Esophagus (tissue), 2 donors: ENCODE results near the gene CHM. TPM values are rescaled to one million over a fixed set of nuclear protein-coding genes. Genes with fewer than 3 reads are reported as not detected.

Source experiments
- H3K27ac ChIP-seq, 2 donors: one replicate each; pipeline ENCODE4 v1.5.1; 2013; ENCODE audit warnings: low read depth in 2 of 2, mild to moderate bottlenecking in 2 of 2, inconsistent platforms in 1 of 2, low read length in 1 of 2, moderate library complexity in 1 of 2
- H3K27me3 ChIP-seq, 2 donors: one replicate each; pipeline ENCODE4 v1.6.1; 2013; ENCODE audit warnings: low read length in 2 of 2, control low read depth in 1 of 2, mild to moderate bottlenecking in 1 of 2; ENCODE audit not compliant: insufficient read depth in 2 of 2, control insufficient read depth in 1 of 2
- H3K36me3 ChIP-seq, 2 donors: one replicate each; pipeline ENCODE4 v1.6.1; 2013; ENCODE audit warnings: low read length in 1 of 2; ENCODE audit not compliant: control insufficient read depth in 2 of 2, insufficient read depth in 2 of 2
- H3K4me1 ChIP-seq, 2 donors: one replicate each; pipeline ENCODE4 v1.6.1; 2013; ENCODE audit warnings: low read length in 1 of 2; ENCODE audit not compliant: control insufficient read depth in 2 of 2, insufficient read depth in 2 of 2
- H3K4me3 ChIP-seq, 2 donors: one replicate each; pipeline ENCODE4 v1.5.1; 2013; ENCODE audit warnings: low read length in 2 of 2, mild to moderate bottlenecking in 2 of 2, low read depth in 1 of 2, moderate library complexity in 1 of 2
- H3K9me3 ChIP-seq, 2 donors: one replicate each; pipeline ENCODE4 v1.6.1; 2013; ENCODE audit warnings: mild to moderate bottlenecking in 2 of 2, low read depth in 1 of 2, low read length in 1 of 2, moderate library complexity in 1 of 2; ENCODE audit not compliant: control insufficient read depth in 2 of 2, insufficient read depth in 1 of 2
- WGBS, 2 donors: extraction: QIAGEN DNeasy Blood & Tissue Kit; methylation state at CpG; one replicate each; pipeline ENCODE4 v1.1.7; 2013; 5-methylcytosine and 5-hydroxymethylcytosine counted together
- polyA plus RNA-seq, 2 donors: library from polyadenylated mRNA; stranded (reverse); fragments of 200-250 nt; gene quantifications; one replicate each; pipeline ENCODE4 v1.2.3, GENCODE V29; 2013
- donor health status: healthy with polysubstance abuse.
- donor health status: Bipolar disorder and iron deficiency.

The CHM gene
- polyA plus RNA-seq, 2 donors = 4.8 to 6.0 TPM

GRCh38 chrX:86002076-86002896 lies 45.1 kb downstream of the CHM start:
- Histone ChIP-seq H3K27me3 (no peaks in the 10 kb centered on the region), H3K9me3 (no peaks in the 10 kb centered on the region), H3K4me1 (peaks cover 0 to 2% of the 10 kb centered on the region in 2 donors), H3K36me3 (no peaks in the 10 kb centered on the region), H3K4me3 (no peak overlapping the region), H3K27ac (no peak overlapping the region)
- 63 to 67% methylated on average over 12 of the region's 12 CpGs for WGBS, 2 donors

- H3K36me3 ChIP-seq = no peaks in the 10 kb centered on the region
- H3K27me3 ChIP-seq = no peaks in the 10 kb centered on the region
- H3K4me3 ChIP-seq = no peak overlapping the region
- no peaks in the 10 kb centered on the region for H3K9me3 ChIP-seq
- H3K27ac ChIP-seq = no peak overlapping the region
- H3K4me1 ChIP-seq = peaks cover 0 to 2% of the 10 kb centered on the region in 2 donors
Observed at GRCh38 chrX:85998954-85999353, 48.4 kb downstream of the CHM start.

- no peak overlapping the region for H3K27ac ChIP-seq
Observed at GRCh38 chrX:85996555-85996954, 50.8 kb downstream of the CHM start.

DNA sequence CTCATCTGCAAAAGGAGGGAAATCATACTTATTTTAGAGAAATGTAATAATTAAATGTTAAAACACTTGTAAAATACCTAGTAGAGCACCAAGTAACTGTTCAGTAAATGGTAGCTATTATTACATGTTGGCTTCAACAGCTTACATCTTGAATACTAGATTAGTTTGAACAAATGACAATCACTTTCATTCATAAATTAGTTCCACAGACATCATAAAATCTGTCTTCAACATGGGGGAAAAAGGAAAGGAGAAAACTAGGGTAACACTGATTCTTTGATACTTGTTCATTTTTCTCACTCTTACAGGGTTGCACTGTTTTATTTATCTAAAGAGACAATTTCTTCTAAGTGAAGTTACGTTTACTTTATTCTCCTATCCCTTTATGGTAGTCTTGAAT lies 51.7 kb downstream of the CHM start:
- Histone ChIP-seq H3K27me3 (peaks cover 0 to 4% of the 10 kb centered on the region in 2 donors), H3K4me1 (no peaks in the 10 kb centered on the region), H3K4me3 (no peak overlapping the region), H3K36me3 (no peaks in the 10 kb centered on the region), H3K9me3 (no peaks in the 10 kb centered on the region), H3K27ac (no peak overlapping the region)
- 88 to 92% methylated on average over 1 of the region's 1 CpG for WGBS, 2 donors

More at GRCh38 chrX:85996555-85996954, 50.8 kb downstream of the CHM start:
- H3K27me3 ChIP-seq = peaks cover 0 to 4% of the 10 kb centered on the region in 2 donors
- no peaks in the 10 kb centered on the region for H3K9me3 ChIP-seq
- H3K4me1 ChIP-seq = no peaks in the 10 kb centered on the region
- no peak overlapping the region for H3K4me3 ChIP-seq
- H3K36me3 ChIP-seq = no peaks in the 10 kb centered on the region

DNA sequence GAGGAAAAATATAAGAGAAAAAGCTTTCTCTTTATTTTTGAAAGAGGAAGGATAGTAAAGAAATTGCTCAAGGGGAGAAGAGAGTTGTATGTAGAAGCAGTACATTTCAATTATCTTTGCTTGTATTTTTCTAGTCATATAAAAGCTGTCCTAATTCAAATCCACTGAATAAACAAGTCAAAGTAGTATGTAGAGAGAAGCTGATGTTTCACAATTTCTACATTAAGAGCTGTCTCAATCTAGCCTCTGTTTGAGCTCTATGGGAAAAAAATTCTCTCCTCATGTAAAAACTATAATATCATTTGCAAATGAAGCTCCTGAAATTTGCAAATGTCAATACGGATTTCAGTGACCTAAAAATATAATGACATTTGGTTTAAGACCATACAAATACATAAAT lies 52.6 kb downstream of the CHM start:
- Histone ChIP-seq H3K27ac (no peak overlapping the region), H3K36me3 (no peaks in the 10 kb centered on the region), H3K27me3 (peaks cover 0 to 4% of the 10 kb centered on the region in 2 donors), H3K4me1 (no peaks in the 10 kb centered on the region), H3K4me3 (no peak overlapping the region), H3K9me3 (no peaks in the 10 kb centered on the region)
- 67 to 76% methylated on average over 1 of the region's 1 CpG for WGBS, 2 donors

- 83 to 86% methylated on average over 2 of the region's 2 CpGs for WGBS, 2 donors
- Histone ChIP-seq H3K4me3 (no peak overlapping the region), H3K27me3 (peaks cover 0 to 4% of the 10 kb centered on the region in 2 donors), H3K36me3 (no peaks in the 10 kb centered on the region), H3K9me3 (no peaks in the 10 kb centered on the region), H3K27ac (no peak overlapping the region), H3K4me1 (no peaks in the 10 kb centered on the region)
Observed at GRCh38 chrX:85994228-85994627, 53.1 kb downstream of the CHM start.

DNA sequence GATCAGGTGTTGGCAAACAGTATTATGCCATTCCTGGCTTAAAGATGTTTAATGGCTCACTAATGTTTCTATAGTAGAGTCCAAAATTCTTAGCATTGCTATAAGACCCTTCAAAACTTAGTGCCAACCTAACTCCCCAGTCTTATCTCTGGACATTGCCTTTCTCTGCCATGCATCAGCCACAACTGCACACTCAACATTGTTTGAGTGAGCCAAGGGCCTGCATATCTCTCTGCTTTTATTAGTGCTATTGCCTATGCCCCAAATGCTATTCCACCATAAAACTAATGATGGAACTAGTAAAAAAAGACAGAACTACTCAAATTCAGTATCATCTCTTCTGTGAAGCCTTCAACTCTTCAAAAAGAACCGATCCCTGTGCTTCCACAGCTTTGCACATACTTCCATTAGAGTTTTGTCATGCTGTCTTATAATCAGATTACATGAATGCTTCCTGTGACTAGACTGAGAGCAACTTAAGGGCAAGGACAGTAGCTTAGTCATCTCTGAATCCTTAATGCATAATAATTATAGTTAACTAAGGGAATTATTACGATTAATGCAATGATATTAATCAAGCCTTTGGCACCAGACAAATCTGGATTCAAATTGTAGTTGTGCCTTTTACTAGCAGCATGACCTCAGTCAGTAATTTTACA lies 53.7 kb downstream of the CHM start:
- H3K27ac ChIP-seq = no peak overlapping the region
- no peaks in the 10 kb centered on the region for H3K4me1 ChIP-seq
- H3K27me3 ChIP-seq = peaks cover 0 to 4% of the 10 kb centered on the region in 2 donors
- no peak overlapping the region for H3K4me3 ChIP-seq
- no peaks in the 10 kb centered on the region for H3K36me3 ChIP-seq
- H3K9me3 ChIP-seq = no peaks in the 10 kb centered on the region
- WGBS, 2 donors = 67 to 76% methylated on average over 2 of the region's 2 CpGs

GRCh38 chrX:85992811-85993229 lies 54.5 kb downstream of the CHM start:
- Histone ChIP-seq H3K27ac (no peak overlapping the region), H3K9me3 (no peaks in the 10 kb centered on the region), H3K36me3 (no peaks in the 10 kb centered on the region), H3K27me3 (peaks cover 0 to 4% of the 10 kb centered on the region in 2 donors), H3K4me1 (no peaks in the 10 kb centered on the region), H3K4me3 (no peak overlapping the region)
- WGBS, 2 donors = 30 to 45% methylated on average over 3 of the region's 3 CpGs

GRCh38 chrX:85988353-85988752 lies 59.0 kb downstream of the CHM start:
- H3K27me3 ChIP-seq = peaks cover 0 to under 1% of the 10 kb centered on the region in 2 donors
- no peak overlapping the region for H3K4me3 ChIP-seq
- H3K9me3 ChIP-seq = peaks cover 0 to 4% of the 10 kb centered on the region in 2 donors
- H3K36me3 ChIP-seq = no peaks in the 10 kb centered on the region
- 62 to 63% methylated on average over 3 of the region's 3 CpGs for WGBS, 2 donors
- H3K27ac ChIP-seq = no peak overlapping the region
- no peaks in the 10 kb centered on the region for H3K4me1 ChIP-seq
